HG02981 (cell line): ENCODE data around the gene ABCC1.
"Not testable (repeated sequence)": the region's sequence is repeated elsewhere in the genome, so short reads cannot be mapped to it uniquely, and the experiment has no call there.

Experiments used
- ATAC-seq: cut with Tn5 transposase; IDR thresholded peaks from one replicate; pipeline ENCODE4 v1.9.1; 2021; ENCODE audit warnings: mild to moderate bottlenecking, moderate library complexity; ENCODE audit not compliant: unreplicated experiment

The ABCC1 gene

GRCh38 chr16:16102738-16103137, 153.3 kb downstream of the ABCC1 start:
- no peak for ATAC-seq

- ATAC-seq = not testable (repeated sequence)
These were observed 154.9 kb downstream of the ABCC1 start for GRCh38 chr16:16104132-16104803.

- not testable (repeated sequence) for ATAC-seq
These were observed 155.4 kb downstream of the ABCC1 start for GRCh38 chr16:16104804-16105141.

GRCh38 chr16:16105646-16106045, 156.2 kb downstream of the ABCC1 start:
- no peak for ATAC-seq

- no peak for ATAC-seq
These were observed 157.1 kb downstream of the ABCC1 start for GRCh38 chr16:16106466-16106865.

GRCh38 chr16:16107839-16108238, 158.4 kb downstream of the ABCC1 start:
- no peak for ATAC-seq

- ATAC-seq = no peak
These were observed 159.3 kb downstream of the ABCC1 start for GRCh38 chr16:16108759-16109158.

- ATAC-seq = no peak
These were observed 160.2 kb downstream of the ABCC1 start for GRCh38 chr16:16109453-16110110.

GRCh38 chr16:16110111-16110490, 160.7 kb downstream of the ABCC1 start:
- no peak for ATAC-seq

GRCh38 chr16:16111639-16112038, 162.2 kb downstream of the ABCC1 start:
- no peak for ATAC-seq

GRCh38 chr16:16112450-16113053, 163.1 kb downstream of the ABCC1 start:
- ATAC-seq = no peak

- no peak for ATAC-seq
These were observed 163.7 kb downstream of the ABCC1 start for GRCh38 chr16:16113076-16113475.

- no peak for ATAC-seq
These were observed 167.4 kb downstream of the ABCC1 start for GRCh38 chr16:16116841-16117240.

- no peak for ATAC-seq
These were observed 168.9 kb downstream of the ABCC1 start for GRCh38 chr16:16118337-16118736.

- ATAC-seq = no peak
These were observed 170.6 kb downstream of the ABCC1 start for GRCh38 chr16:16120044-16120381.

- ATAC-seq = no peak
These were observed 171.2 kb downstream of the ABCC1 start for GRCh38 chr16:16120382-16121184.

GRCh38 chr16:16121185-16121727, 171.8 kb downstream of the ABCC1 start:
- ATAC-seq = no peak

- no peak for ATAC-seq
These were observed 172.8 kb downstream of the ABCC1 start for GRCh38 chr16:16122264-16122663.

- ATAC-seq = no peak
These were observed 175.0 kb downstream of the ABCC1 start for GRCh38 chr16:16124438-16124837.

- no peak for ATAC-seq
These were observed 175.6 kb downstream of the ABCC1 start for GRCh38 chr16:16124974-16125373.

GRCh38 chr16:16126896-16127295, 177.5 kb downstream of the ABCC1 start:
- ATAC-seq = no peak
